Esophagus squamous epithelium (tissue), 4 donors: ENCODE measurements around the gene LIPH.

ENCODE experiments used
- CTCF ChIP-seq, 6 experiments: fragments of 450-650 bp in 4 of 6; fragments of 200-600 bp in 2 of 6; sonication (generic) in 2 of 6; IDR thresholded peaks; one replicate each; pipeline ENCODE4 v1.5.1; 2016 to 2019; ENCODE audit warnings: antibody characterized with exemption in 6 of 6, mild to moderate bottlenecking in 4 of 6, moderate library complexity in 4 of 6
- POLR2A ChIP-seq, 4 donors: fragments of 450-650 bp; IDR thresholded peaks; one replicate each; pipeline ENCODE4 v1.6.1; 2017; ENCODE audit warnings: antibody characterized with exemption in 4 of 4, mild to moderate bottlenecking in 4 of 4, moderate library complexity in 3 of 4

GRCh38 chr3:185521349-185522138, 30.8 kb downstream of the LIPH start:
- no peak for TF ChIP-seq CTCF (IDR thresholded peaks at IDR 0.05)
- no peak for TF ChIP-seq POLR2A (IDR thresholded peaks at IDR 0.05)
